Testis (tissue), 2 donors: ENCODE results near the gene MAOA.

Experiments
- CTCF ChIP-seq, 3 experiments: fragments of 450-650 bp in 2 of 3; fragments of 200-600 bp in 1 of 3; sonication (generic) in 1 of 3; IDR thresholded peaks; one replicate each; pipeline ENCODE4 v1.5.1; 2016 to 2019; ENCODE audit warnings: antibody characterized with exemption in 3 of 3, mild to moderate bottlenecking in 2 of 3, moderate library complexity in 1 of 3
- POLR2A ChIP-seq: fragments of 450-650 bp; IDR thresholded peaks from one replicate; pipeline ENCODE4 v1.6.1; 2017; ENCODE audit warnings: antibody characterized with exemption, mild to moderate bottlenecking, moderate library complexity

DNA sequence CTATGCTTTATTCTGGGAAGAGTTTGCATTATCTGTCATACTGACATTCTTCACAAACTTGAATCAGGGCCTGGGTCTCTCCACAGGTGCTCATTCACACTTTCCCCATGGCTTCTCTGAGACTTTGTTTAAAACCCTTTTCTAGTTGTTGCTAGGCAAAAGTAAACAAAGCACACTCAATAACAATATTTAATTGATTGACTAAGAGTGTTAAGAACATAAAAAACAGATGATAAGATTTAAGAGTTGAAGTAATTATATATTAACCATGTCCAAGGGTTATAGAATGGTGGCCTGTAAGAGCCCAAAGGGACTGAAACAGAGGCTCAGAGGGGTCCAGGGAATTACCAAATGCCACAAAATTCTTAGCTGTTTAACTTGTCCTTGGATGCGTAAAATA, 7.1 kb downstream of the MAOA start:
- TF ChIP-seq CTCF (IDR thresholded peaks at IDR 0.05) (no peak), POLR2A (no peak)
